CD14-positive monocyte (primary cell): ENCODE results near the gene PHLDA3. TPM values are rescaled to one million over a fixed set of nuclear protein-coding genes. Genes with fewer than 3 reads are reported as not detected.

Source experiments
- DNase-seq, 3 donors: peaks; one replicate each; pipeline ENCODE4 v3.0.0-alpha.2; 2011 to 2022
- H2AFZ ChIP-seq: 2 replicates; pipeline ENCODE4 v1.6.0; 2012; ENCODE audit warnings: mild to moderate bottlenecking, low read depth, low read length, inconsistent platforms; ENCODE audit not compliant: insufficient read depth, poor library complexity, severe bottlenecking
- H3K27ac ChIP-seq, 2 donors: 1 replicate in 1 of 2; 2 replicates in 1 of 2; pipeline ENCODE4 v1.5.1; 2012 to 2013; ENCODE audit warnings: low read length in 2 of 2, control low read depth in 1 of 2, inconsistent platforms in 1 of 2, low read depth in 1 of 2, mild to moderate bottlenecking in 1 of 2
- H3K27me3 ChIP-seq, 2 donors: one replicate each; pipeline versions ENCODE4 v1.6.0 to v1.6.1; 2011 to 2013; ENCODE audit warnings: low read length in 2 of 2; ENCODE audit not compliant: control insufficient read depth in 2 of 2, insufficient read depth in 2 of 2
- H3K36me3 ChIP-seq, 2 donors: replicated peaks in 1 of 2; 1 replicate in 1 of 2; 2 replicates in 1 of 2; pipeline versions ENCODE4 v1.5.1 to v1.6.1; 2012 to 2013; ENCODE audit warnings: low read length in 2 of 2, control low read depth in 1 of 2, inconsistent platforms in 1 of 2, mild to moderate bottlenecking in 1 of 2; ENCODE audit not compliant: insufficient read depth in 2 of 2, control insufficient read depth in 1 of 2
- H3K4me1 ChIP-seq, 2 donors: 1 replicate in 1 of 2; 2 replicates in 1 of 2; pipeline versions ENCODE4 v1.5.1 to v1.6.1; 2012 to 2013; ENCODE audit warnings: low read length in 2 of 2, control low read depth in 1 of 2, inconsistent platforms in 1 of 2, mild to moderate bottlenecking in 1 of 2, moderate library complexity in 1 of 2; ENCODE audit not compliant: insufficient read depth in 2 of 2, control insufficient read depth in 1 of 2
- H3K4me2 ChIP-seq: replicated peaks from 2 replicates; pipeline ENCODE3; 2012; ENCODE audit warnings: low read length, moderate library complexity, mild to moderate bottlenecking; ENCODE audit not compliant: poor library complexity, severe bottlenecking; ENCODE audit errors: extremely low read depth
- H3K4me3 ChIP-seq, 3 experiments: fragments of 200-600 bp in 1 of 3; sonication (generic) in 1 of 3; replicated peaks in 1 of 3; 1 replicate in 2 of 3; 2 replicates in 1 of 3; pipeline ENCODE4 v1.5.1; 2011 to 2013; ENCODE audit warnings: low read length in 3 of 3, mild to moderate bottlenecking in 3 of 3, control low read depth in 2 of 3, low read depth in 2 of 3, inconsistent platforms in 1 of 3, moderate library complexity in 1 of 3
- H3K79me2 ChIP-seq: 2 replicates; pipeline ENCODE4 v1.6.0; 2012; ENCODE audit warnings: mild to moderate bottlenecking, control low read depth, inconsistent platforms, low read length, moderate library complexity; ENCODE audit not compliant: insufficient read depth
- H3K9ac ChIP-seq: 2 replicates; pipeline ENCODE4 v1.6.0; 2017; ENCODE audit warnings: low read length, mild to moderate bottlenecking; ENCODE audit not compliant: insufficient read depth, poor library complexity, severe bottlenecking
- H3K9me3 ChIP-seq, 2 donors: replicated peaks in 1 of 2; 1 replicate in 1 of 2; 2 replicates in 1 of 2; pipeline versions ENCODE4 v1.5.1 to v1.6.1; 2012 to 2013; ENCODE audit warnings: low read length in 2 of 2, control low read depth in 1 of 2; ENCODE audit not compliant: control insufficient read depth in 1 of 2, insufficient read depth in 1 of 2
- H4K20me1 ChIP-seq: 2 replicates; pipeline ENCODE4 v1.6.0; 2012; ENCODE audit warnings: mild to moderate bottlenecking, low read length, control low read depth, moderate library complexity; ENCODE audit not compliant: insufficient read depth
- H3K27ac Mint-ChIP-seq, 7 donors: one replicate each; pipeline ENCODE4 v1.8.0; 2020; ENCODE audit warnings: mild to moderate bottlenecking in 7 of 7, mixed read lengths in 7 of 7, moderate library complexity in 6 of 7, inconsistent platforms in 2 of 7
- H3K27me3 Mint-ChIP-seq, 3 donors: one replicate each; pipeline ENCODE4 v1.8.0; 2021 to 2022; ENCODE audit warnings: low read depth in 3 of 3, mild to moderate bottlenecking in 3 of 3, mixed read lengths in 3 of 3, moderate library complexity in 3 of 3, inconsistent platforms in 1 of 3
- H3K36me3 Mint-ChIP-seq, 2 donors: one replicate each; pipeline ENCODE4 v1.8.0; 2020; ENCODE audit warnings: mixed read lengths in 2 of 2, inconsistent platforms in 1 of 2, mild to moderate bottlenecking in 1 of 2
- H3K4me1 Mint-ChIP-seq: one replicate; pipeline ENCODE4 v1.8.0; 2020; ENCODE audit warnings: mild to moderate bottlenecking, mixed read lengths
- H3K4me3 Mint-ChIP-seq, 2 donors: one replicate each; pipeline ENCODE4 v1.8.0; 2020; ENCODE audit warnings: mild to moderate bottlenecking in 2 of 2, mixed read lengths in 2 of 2, moderate library complexity in 1 of 2
- H3K9me3 Mint-ChIP-seq, 7 donors: one replicate each; pipeline ENCODE4 v1.8.0; 2020 to 2022; ENCODE audit warnings: mixed read lengths in 7 of 7, mild to moderate bottlenecking in 6 of 7, moderate library complexity in 6 of 7, inconsistent platforms in 2 of 7
- WGBS: methylation state at CpG from one replicate; pipeline ENCODE4 v1.1.5; 2013; ENCODE audit warnings: missing lambda C conversion rate; ENCODE audit not compliant: insufficient coverage; 5-methylcytosine and 5-hydroxymethylcytosine counted together
- intact Hi-C, 2 donors: fragments of 100-400 bp; cut with micrococcal nuclease; formaldehyde crosslinking; loops; one replicate each; pipeline versions ENCODE4 v1.15.0 to v1.15.1; 2023
- polyA plus RNA-seq, 3 donors: library from polyadenylated mRNA; depleted of rRNA in 1 of 3; unstranded in 2 of 3; stranded (reverse) in 1 of 3; fragments of 300-500 nt in 2 of 3; fragments of >200 nt in 1 of 3; fragmentation: Illumina TruSeq in 2 of 3; gene quantifications; 1 replicate in 2 of 3; 2 replicates in 1 of 3; pipeline ENCODE4 v1.2.3, GENCODE V29; 2012 to 2021
- TF ChIP-seq, protein P1 (sequence below): fragments of 200-600 bp; IDR thresholded peaks from one replicate; pipeline ENCODE4 v1.8.0; 2022; ENCODE audit warnings: antibody characterized with exemption, mild to moderate bottlenecking

PHLDA3 gene
- polyA plus RNA-seq, 3 donors = 0.08 TPM; not detected in 2

DNA sequence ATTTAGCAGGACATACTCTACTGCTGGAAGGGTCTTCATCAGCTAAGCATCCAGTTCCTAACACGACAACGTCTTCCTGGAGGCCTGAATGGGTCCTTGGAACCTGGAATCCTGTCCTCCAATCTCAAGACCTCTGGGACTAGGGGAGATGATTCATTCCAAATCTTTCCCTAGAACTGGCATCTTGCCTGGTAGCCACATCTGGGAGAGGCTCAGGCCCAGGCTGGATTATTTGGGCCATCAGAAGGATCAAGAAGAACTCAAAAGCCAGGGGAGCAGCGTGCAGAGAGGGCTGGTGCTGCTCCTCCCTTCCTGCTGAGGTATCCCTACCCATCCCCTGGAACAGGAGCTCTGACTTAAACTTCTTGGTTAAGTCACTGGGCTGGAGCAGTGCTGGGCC, 2.8 kb upstream of the PHLDA3 start:
- no peak for DNase-seq
- Histone ChIP-seq H3K27me3 (peaks cover 11 to 34% of the 10 kb centered on the region in 2 donors), H3K27ac (no peak overlapping the region), H3K9me3 (no peaks in the 10 kb centered on the region), H3K79me2 (no peaks in the 10 kb centered on the region), H3K9ac (no peak overlapping the region), H3K4me2 (no peak overlapping the region), H3K36me3 (no peaks in the 10 kb centered on the region), H3K4me1 (peaks cover 18 to 28% of the 10 kb centered on the region in 2 donors), H2AFZ (no peak overlapping the region), H4K20me1 (no peaks in the 10 kb centered on the region), H3K4me3 (no peak overlapping the region)
- Mint-ChIP-seq H3K4me1 (peaks cover 29% of the 10 kb centered on the region), H3K27ac (no peak overlapping the region), H3K36me3 (peaks cover 0 to 5% of the 10 kb centered on the region in 2 donors), H3K4me3 (no peak overlapping the region), H3K27me3 (peaks cover 41 to 58% (median 50%) of the 10 kb centered on the region in 3 donors), H3K9me3 (peaks cover 0 to 6% (median 0%) of the 10 kb centered on the region in 7 donors)
- TF ChIP-seq, protein P1, sequence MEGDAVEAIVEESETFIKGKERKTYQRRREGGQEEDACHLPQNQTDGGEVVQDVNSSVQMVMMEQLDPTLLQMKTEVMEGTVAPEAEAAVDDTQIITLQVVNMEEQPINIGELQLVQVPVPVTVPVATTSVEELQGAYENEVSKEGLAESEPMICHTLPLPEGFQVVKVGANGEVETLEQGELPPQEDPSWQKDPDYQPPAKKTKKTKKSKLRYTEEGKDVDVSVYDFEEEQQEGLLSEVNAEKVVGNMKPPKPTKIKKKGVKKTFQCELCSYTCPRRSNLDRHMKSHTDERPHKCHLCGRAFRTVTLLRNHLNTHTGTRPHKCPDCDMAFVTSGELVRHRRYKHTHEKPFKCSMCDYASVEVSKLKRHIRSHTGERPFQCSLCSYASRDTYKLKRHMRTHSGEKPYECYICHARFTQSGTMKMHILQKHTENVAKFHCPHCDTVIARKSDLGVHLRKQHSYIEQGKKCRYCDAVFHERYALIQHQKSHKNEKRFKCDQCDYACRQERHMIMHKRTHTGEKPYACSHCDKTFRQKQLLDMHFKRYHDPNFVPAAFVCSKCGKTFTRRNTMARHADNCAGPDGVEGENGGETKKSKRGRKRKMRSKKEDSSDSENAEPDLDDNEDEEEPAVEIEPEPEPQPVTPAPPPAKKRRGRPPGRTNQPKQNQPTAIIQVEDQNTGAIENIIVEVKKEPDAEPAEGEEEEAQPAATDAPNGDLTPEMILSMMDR = no peak
- WGBS = no CpG with 5 or more reads among the region's 3 CpGs
- intact Hi-C loops = no loop called here

DNA sequence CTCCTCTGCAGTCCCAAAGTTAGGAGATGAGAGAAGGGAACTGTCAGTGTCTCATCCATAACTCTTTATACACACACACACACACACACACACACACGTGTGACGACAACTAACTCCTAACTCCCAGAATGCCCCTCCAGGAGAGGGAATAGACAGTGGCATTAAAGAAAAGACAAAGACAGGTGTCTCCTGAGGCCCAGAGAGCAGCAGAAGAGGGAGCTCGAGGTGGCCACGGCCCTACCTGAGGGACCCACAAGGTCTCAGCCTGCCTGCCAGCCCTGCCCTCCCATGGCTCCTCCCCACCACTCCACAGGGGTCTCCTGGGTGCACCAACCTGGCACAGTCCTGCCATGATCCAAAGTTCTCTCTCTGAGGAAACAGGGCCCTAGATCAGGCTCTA, 1.6 kb upstream of the PHLDA3 start:
- no peak overlapping the region for H3K9ac ChIP-seq
- H3K36me3 Mint-ChIP-seq = peaks cover 0 to 5% of the 10 kb centered on the region in 2 donors
- no peaks in the 10 kb centered on the region for H3K79me2 ChIP-seq
- H3K27me3 Mint-ChIP-seq = peaks cover 41 to 52% (median 51%) of the 10 kb centered on the region in 3 donors
- H3K9me3 Mint-ChIP-seq = peaks cover 0 to 6% (median 0%) of the 10 kb centered on the region in 7 donors
- TF ChIP-seq, protein P1 = no peak
- no peak overlapping the region for H3K27ac ChIP-seq
- no peak overlapping the region for H2AFZ ChIP-seq
- intact Hi-C loops = no loop called here
- no peak overlapping the region for H3K4me2 ChIP-seq
- peaks cover 18% of the 10 kb centered on the region for H3K4me1 Mint-ChIP-seq
- 75% methylated on average over 2 of the region's 4 CpGs for WGBS
- no peaks in the 10 kb centered on the region for H3K9me3 ChIP-seq
- H3K27me3 ChIP-seq = peaks cover 11 to 32% of the 10 kb centered on the region in 2 donors
- DNase-seq = no peak
- no peaks in the 10 kb centered on the region for H3K36me3 ChIP-seq
- no peak overlapping the region for H3K4me3 ChIP-seq
- H3K4me1 ChIP-seq = peaks cover 8 to 18% of the 10 kb centered on the region in 2 donors
- H3K27ac Mint-ChIP-seq = no peak overlapping the region
- peak overlapping the region in 1 of 2 donors; percentile 80 for H3K4me3 Mint-ChIP-seq
- no peaks in the 10 kb centered on the region for H4K20me1 ChIP-seq
